GM23338 (cell line): ENCODE results near the gene HERC5. TPM values are rescaled to one million over a fixed set of nuclear protein-coding genes. Genes with fewer than 3 reads are reported as not detected.

Experiments
- ATAC-seq: fragments of 200-7000 bp; cut with Tn5 transposase; 3 replicates; pipeline ENCODE4 v1.9.1; 2020
- DNase-seq: peaks from one replicate; pipeline ENCODE4 v3.0.0-alpha.2; 2015; ENCODE audit warnings: low spot score
- H2AFZ ChIP-seq: fragments of 200-600 bp; sonication (generic); 2 replicates; pipeline ENCODE4 v1.8.0; 2016; ENCODE audit warnings: antibody characterized with exemption, mild to moderate bottlenecking, moderate library complexity
- H3F3A ChIP-seq: fragments of 200-600 bp; sonication (generic); replicated peaks from 2 replicates; pipeline ENCODE4 v1.8.0; 2017; ENCODE audit warnings: antibody characterized with exemption, mixed run types, low read depth
- H3K27ac ChIP-seq: fragments of 200-600 bp; sonication (generic); 2 replicates; pipeline ENCODE4 v1.6.1; 2016; ENCODE audit warnings: low read depth
- H3K27me3 ChIP-seq: fragments of 200-600 bp; sonication (generic); 2 replicates; pipeline ENCODE4 v1.8.0; 2016; ENCODE audit warnings: mild to moderate bottlenecking, mixed run types, moderate library complexity; ENCODE audit not compliant: insufficient read depth
- H3K36me3 ChIP-seq: fragments of 200-600 bp; sonication (generic); 2 replicates; pipeline ENCODE4 v1.8.0; 2016; ENCODE audit warnings: mild to moderate bottlenecking; ENCODE audit not compliant: insufficient read depth
- H3K4me1 ChIP-seq: fragments of 200-600 bp; sonication (generic); 2 replicates; pipeline ENCODE4 v1.8.0; 2016; ENCODE audit warnings: mild to moderate bottlenecking, moderate library complexity; ENCODE audit not compliant: insufficient read depth
- H3K4me2 ChIP-seq: fragments of 200-600 bp; sonication (generic); 2 replicates; pipeline ENCODE4 v1.7.1; 2017; ENCODE audit warnings: mixed run types
- H3K4me3 ChIP-seq: fragments of 200-600 bp; sonication (generic); 2 replicates; pipeline ENCODE4 v1.6.1; 2016; ENCODE audit warnings: mixed run types
- H3K79me2 ChIP-seq: fragments of 200-600 bp; sonication (generic); replicated peaks from 2 replicates; pipeline ENCODE4 v1.8.0; 2017; ENCODE audit warnings: mild to moderate bottlenecking; ENCODE audit not compliant: insufficient read depth
- H3K9me2 ChIP-seq: fragments of 200-600 bp; sonication (generic); 2 replicates; pipeline ENCODE4 v1.8.0; 2017; ENCODE audit not compliant: insufficient read depth
- H4K20me1 ChIP-seq: fragments of 200-600 bp; sonication (generic); replicated peaks from 2 replicates; pipeline ENCODE4 v1.8.0; 2017; ENCODE audit warnings: mild to moderate bottlenecking; ENCODE audit not compliant: insufficient read depth
- H3K27ac Mint-ChIP-seq: 2 replicates; pipeline ENCODE4 v1.8.0; 2020; ENCODE audit warnings: inconsistent platforms, mild to moderate bottlenecking, moderate library complexity, mixed read lengths
- H3K27me3 Mint-ChIP-seq: 3 replicates; pipeline ENCODE4 v1.8.0; 2022; ENCODE audit warnings: low read depth, mild to moderate bottlenecking, moderate library complexity, mixed read lengths, inconsistent platforms; ENCODE audit not compliant: insufficient read depth, poor library complexity
- H3K36me3 Mint-ChIP-seq: 3 replicates; pipeline ENCODE4 v1.8.0; 2021; ENCODE audit warnings: low read depth, mild to moderate bottlenecking, inconsistent platforms, moderate library complexity, mixed read lengths
- H3K4me1 Mint-ChIP-seq: 3 replicates; pipeline ENCODE4 v1.8.0; 2020; ENCODE audit warnings: mild to moderate bottlenecking, inconsistent platforms, mixed read lengths
- H3K4me3 Mint-ChIP-seq: 3 replicates; pipeline ENCODE4 v1.8.0; 2021; ENCODE audit warnings: moderate library complexity, mild to moderate bottlenecking, inconsistent platforms, mixed read lengths
- H3K9me3 Mint-ChIP-seq: 3 replicates; pipeline ENCODE4 v1.8.0; 2020; ENCODE audit warnings: moderate library complexity, mild to moderate bottlenecking, inconsistent platforms, mixed read lengths
- CREB1 ChIP-seq: fragments of 250-450 bp; sonication (Bioruptor Pico); IDR thresholded peaks from 2 replicates; pipeline ENCODE4 v1.5.0; 2020; ENCODE audit warnings: low read depth, mild to moderate bottlenecking, moderate library complexity
- CTCF ChIP-seq, 2 experiments: fragments of 200-600 bp in 1 of 2; sonication (generic) in 1 of 2; conservative IDR thresholded peaks; 2 replicates each; pipeline versions ENCODE4 v1.5.1 to v1.6.1; 2016 to 2017; ENCODE audit warnings: antibody characterized with exemption in 2 of 2, low read depth in 2 of 2, mild to moderate bottlenecking in 2 of 2, moderate library complexity in 1 of 2
- EZH2 ChIP-seq: fragments of 200-600 bp; sonication (generic); IDR thresholded peaks from one replicate; pipeline ENCODE4 v1.8.0; 2017; ENCODE audit warnings: antibody characterized with exemption, mild to moderate bottlenecking, low read depth; ENCODE audit not compliant: unreplicated experiment
- REST ChIP-seq: IDR thresholded peaks from one replicate; pipeline ENCODE4 v1.6.1; 2018; ENCODE audit warnings: antibody characterized with exemption; ENCODE audit not compliant: unreplicated experiment
- ZNF462 ChIP-seq: fragments of 250-450 bp; sonication (Bioruptor Pico); IDR thresholded peaks from 2 replicates; pipeline ENCODE4 v1.5.0; 2020; ENCODE audit warnings: mild to moderate bottlenecking, moderate library complexity
- polyA plus RNA-seq: library from polyadenylated mRNA; unstranded; fragments of >200 nt; fragmentation: Nextera tagmentation; extraction: Ambion mirVana; gene quantifications from 2 replicates; pipeline ENCODE4 v1.2.1, GENCODE V29; 2016
- total RNA-seq: library from RNA; depleted of rRNA; stranded (reverse); fragments of >200 nt; shearing (Covaris generic); gene quantifications from 2 replicates; pipeline ENCODE4 v1.2.3, GENCODE V29; 2014

Gene HERC5
- total and polyA plus RNA-seq, 2 experiments from 2014 or later: 22.8 to 25.1 TPM

- no peak for TF ChIP-seq ZNF462 (CRISPR knock-in tag)
These were observed 13.4 kb upstream of the HERC5 start (continued) for GRCh38 chr4:88443486-88443885.

GRCh38 chr4:88445252-88445651 lies 11.7 kb upstream of the HERC5 start:
- Histone ChIP-seq H3K27ac (no peak overlapping the region), H3K4me2 (no peak overlapping the region), H3K36me3 (no peaks in the 10 kb centered on the region), H3K27me3 (no peaks in the 10 kb centered on the region), H3K79me2 (no peaks in the 10 kb centered on the region), H2AFZ (no peak overlapping the region), H3K4me1 (peaks cover 17% of the 10 kb centered on the region), H3F3A (no peaks in the 10 kb centered on the region), H3K9me2 (peaks cover 4% of the 10 kb centered on the region), H3K4me3 (no peak overlapping the region), H4K20me1 (no peaks in the 10 kb centered on the region)
- H3K9me3 Mint-ChIP-seq: peaks cover 14% of the 10 kb centered on the region
- peaks cover 3% of the 10 kb centered on the region for H3K27me3 Mint-ChIP-seq
- DNase-seq (no peak), ATAC-seq (no peak)
- no peak overlapping the region for H3K4me3 Mint-ChIP-seq
- H3K27ac Mint-ChIP-seq: no peak overlapping the region
- peaks cover 15% of the 10 kb centered on the region for H3K36me3 Mint-ChIP-seq
- H3K4me1 Mint-ChIP-seq: peaks cover 23% of the 10 kb centered on the region
- TF ChIP-seq REST (no peak), CREB1 (CRISPR knock-in tag) (no peak), CTCF (conservative IDR thresholded peaks at IDR 0.05; ENCODE audit: low read depth in 2 of 2) (no peak), EZH2 (no peak)
